Uterus (tissue), 4 donors: ENCODE results near the gene GNRHR. TPM values are rescaled to one million over a fixed set of nuclear protein-coding genes. Genes with fewer than 3 reads are reported as not detected.
"Not testable (repeated sequence)": the region's sequence is repeated elsewhere in the genome, so short reads cannot be mapped to it uniquely, and the experiment has no call there.

Source experiments
- DNase-seq, 2 donors: peaks; one replicate each; pipeline ENCODE4 v3.0.0-alpha.2; 2019 to 2020
- H3K27ac ChIP-seq, 2 donors: fragments of 200-600 bp; sonication (generic); 1 replicate in 1 of 2; 2 replicates in 1 of 2; pipeline ENCODE4 v1.5.1; 2016 to 2018
- H3K27me3 ChIP-seq, 2 donors: fragments of 200-600 bp; sonication (generic); one replicate each; pipeline ENCODE4 v1.5.1; 2018 to 2019; ENCODE audit warnings: control low read depth in 1 of 2
- H3K36me3 ChIP-seq, 2 donors: fragments of 200-600 bp; sonication (generic); one replicate each; pipeline ENCODE4 v1.5.1; 2019; ENCODE audit warnings: control low read depth in 1 of 2
- H3K4me1 ChIP-seq, 2 donors: fragments of 200-600 bp; sonication (generic); one replicate each; pipeline ENCODE4 v1.5.1; 2018 to 2019; ENCODE audit warnings: control low read depth in 1 of 2
- H3K4me3 ChIP-seq, 2 donors: fragments of 200-600 bp; sonication (generic); 1 replicate in 1 of 2; 2 replicates in 1 of 2; pipeline ENCODE4 v1.5.1; 2018 to 2019; ENCODE audit warnings: mild to moderate bottlenecking in 1 of 2
- H3K9me3 ChIP-seq, 2 donors: fragments of 200-600 bp; sonication (generic); one replicate each; pipeline ENCODE4 v1.5.1; 2019; ENCODE audit warnings: control low read depth in 1 of 2
- POLR2A ChIP-seq, 2 donors: fragments of 450-650 bp; IDR thresholded peaks; one replicate each; pipeline ENCODE4 v1.6.1; 2016; ENCODE audit warnings: antibody characterized with exemption in 2 of 2, mild to moderate bottlenecking in 1 of 2, moderate library complexity in 1 of 2
- intact Hi-C: fragments of 100-400 bp; cut with DNase I; formaldehyde crosslinking; loops from one replicate; pipeline ENCODE4 v1.15.1; 2023; ENCODE audit warnings: low total_unique reads
- total RNA-seq, 4 donors: library from RNA; depleted of rRNA in 3 of 4; stranded (reverse); fragments of >200 nt in 3 of 4; gene quantifications; one replicate each; pipeline versions ENCODE4 v1.1.0 to v1.2.4, GENCODE V29; 2014 to 2023
- TF ChIP-seq, protein P1 (sequence below), 4 experiments: fragments of 200-600 bp in 2 of 4; fragments of 450-650 bp in 2 of 4; sonication (generic) in 2 of 4; IDR thresholded peaks; one replicate each; pipeline ENCODE4 v1.5.1; 2016 to 2019; ENCODE audit warnings: antibody characterized with exemption in 4 of 4, mild to moderate bottlenecking in 2 of 4, moderate library complexity in 1 of 4
- donor health status: DM: yes; HTN: yes; CAD: no.

The GNRHR gene
- total RNA-seq, 4 donors from 2014 or later = not detected

GRCh38 chr4:67735325-67735724 lies 18.9 kb downstream of the GNRHR start:
- H3K9me3 ChIP-seq = no peaks in the 10 kb centered on the region
- H3K27me3 ChIP-seq = no peaks in the 10 kb centered on the region
- intact Hi-C loops = no loop called here
- TF ChIP-seq, protein P1, sequence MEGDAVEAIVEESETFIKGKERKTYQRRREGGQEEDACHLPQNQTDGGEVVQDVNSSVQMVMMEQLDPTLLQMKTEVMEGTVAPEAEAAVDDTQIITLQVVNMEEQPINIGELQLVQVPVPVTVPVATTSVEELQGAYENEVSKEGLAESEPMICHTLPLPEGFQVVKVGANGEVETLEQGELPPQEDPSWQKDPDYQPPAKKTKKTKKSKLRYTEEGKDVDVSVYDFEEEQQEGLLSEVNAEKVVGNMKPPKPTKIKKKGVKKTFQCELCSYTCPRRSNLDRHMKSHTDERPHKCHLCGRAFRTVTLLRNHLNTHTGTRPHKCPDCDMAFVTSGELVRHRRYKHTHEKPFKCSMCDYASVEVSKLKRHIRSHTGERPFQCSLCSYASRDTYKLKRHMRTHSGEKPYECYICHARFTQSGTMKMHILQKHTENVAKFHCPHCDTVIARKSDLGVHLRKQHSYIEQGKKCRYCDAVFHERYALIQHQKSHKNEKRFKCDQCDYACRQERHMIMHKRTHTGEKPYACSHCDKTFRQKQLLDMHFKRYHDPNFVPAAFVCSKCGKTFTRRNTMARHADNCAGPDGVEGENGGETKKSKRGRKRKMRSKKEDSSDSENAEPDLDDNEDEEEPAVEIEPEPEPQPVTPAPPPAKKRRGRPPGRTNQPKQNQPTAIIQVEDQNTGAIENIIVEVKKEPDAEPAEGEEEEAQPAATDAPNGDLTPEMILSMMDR (IDR thresholded peaks at IDR 0.05) = no peak
- TF ChIP-seq POLR2A (IDR thresholded peaks at IDR 0.05) = no peak
- DNase-seq = no peak
- no peak overlapping the region for H3K27ac ChIP-seq
- H3K4me1 ChIP-seq = no peaks in the 10 kb centered on the region
- no peak overlapping the region for H3K4me3 ChIP-seq
- no peaks in the 10 kb centered on the region for H3K36me3 ChIP-seq

DNA sequence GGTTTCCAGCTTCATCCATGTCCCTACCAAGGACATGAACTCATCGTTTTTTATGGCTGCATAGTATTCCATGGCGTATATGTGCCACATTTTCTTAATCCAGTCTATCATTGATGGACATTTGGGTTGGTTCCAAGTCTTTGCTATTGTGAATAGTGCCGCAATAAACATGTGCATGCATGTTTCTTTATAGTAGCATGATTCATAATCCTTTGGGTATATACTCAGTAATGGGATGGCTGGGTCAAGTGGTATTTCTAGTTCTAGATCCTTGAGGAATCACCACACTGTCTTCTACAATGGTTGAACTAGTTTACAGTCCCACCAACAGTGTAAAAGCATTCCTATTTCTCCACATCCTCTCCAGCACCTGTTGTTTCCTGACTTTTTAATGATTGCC lies 23.7 kb downstream of the GNRHR start:
- H3K27ac ChIP-seq, H3K36me3 ChIP-seq, H3K4me1 ChIP-seq, H3K4me3 ChIP-seq, intact Hi-C loops, H3K9me3 ChIP-seq, H3K27me3 ChIP-seq, DNase-seq: not testable (repeated sequence)

DNA sequence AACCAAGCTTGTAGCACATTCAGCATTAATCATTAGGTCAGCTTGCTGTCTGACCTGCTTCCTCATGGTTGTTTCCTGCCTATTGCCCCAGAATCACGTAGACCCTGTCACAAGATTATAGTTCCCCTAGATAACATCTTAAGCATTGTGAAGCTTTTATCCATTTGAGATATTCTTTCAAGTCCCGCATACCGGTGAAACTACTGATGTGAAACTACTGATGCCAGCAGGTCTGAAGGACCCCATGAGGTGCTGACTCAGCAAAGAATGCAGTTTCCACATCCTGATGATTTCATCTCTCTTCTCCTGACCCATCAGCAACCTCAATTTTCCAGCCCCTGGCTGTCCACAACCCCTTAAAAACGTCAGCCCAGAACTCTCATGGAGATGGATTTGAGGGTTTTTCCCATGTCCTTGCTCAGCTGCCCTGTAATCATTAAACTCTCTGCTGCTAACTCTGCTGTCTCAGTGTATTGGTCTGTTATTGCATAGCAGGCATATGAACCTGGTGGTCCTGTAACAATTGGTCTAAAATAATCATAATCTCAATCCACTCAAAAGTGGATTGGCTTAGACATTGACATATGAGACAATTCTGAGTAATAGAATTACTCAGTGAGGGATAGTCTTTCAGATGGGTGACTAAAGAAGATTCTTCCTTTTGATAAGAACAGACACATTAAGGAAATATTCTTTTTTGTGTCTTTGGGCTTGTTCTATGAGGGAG lies 26.9 kb downstream of the GNRHR start:
- Histone ChIP-seq H3K4me1 (no peaks in the 10 kb centered on the region), H3K9me3 (no peaks in the 10 kb centered on the region), H3K27me3 (no peaks in the 10 kb centered on the region), H3K4me3 (no peak overlapping the region), H3K27ac (no peak overlapping the region), H3K36me3 (no peaks in the 10 kb centered on the region)
- no peak for DNase-seq
- intact Hi-C loops = no loop called here
- TF ChIP-seq, protein P1 (IDR thresholded peaks at IDR 0.05) = no peak
- TF ChIP-seq POLR2A (IDR thresholded peaks at IDR 0.05) = no peak

- no peaks in the 10 kb centered on the region for H3K9me3 ChIP-seq
- no peak for TF ChIP-seq POLR2A (IDR thresholded peaks at IDR 0.05)
- TF ChIP-seq, protein P1 (IDR thresholded peaks at IDR 0.05) = no peak
- no peaks in the 10 kb centered on the region for H3K27me3 ChIP-seq
- H3K27ac ChIP-seq = no peak overlapping the region
- H3K4me3 ChIP-seq = no peak overlapping the region
- H3K4me1 ChIP-seq = no peaks in the 10 kb centered on the region
- H3K36me3 ChIP-seq = no peaks in the 10 kb centered on the region
- no peak for DNase-seq
- intact Hi-C loops = no loop called here
Measured at GRCh38 chr4:67725981-67726380, 28.2 kb downstream of the GNRHR start.

DNA sequence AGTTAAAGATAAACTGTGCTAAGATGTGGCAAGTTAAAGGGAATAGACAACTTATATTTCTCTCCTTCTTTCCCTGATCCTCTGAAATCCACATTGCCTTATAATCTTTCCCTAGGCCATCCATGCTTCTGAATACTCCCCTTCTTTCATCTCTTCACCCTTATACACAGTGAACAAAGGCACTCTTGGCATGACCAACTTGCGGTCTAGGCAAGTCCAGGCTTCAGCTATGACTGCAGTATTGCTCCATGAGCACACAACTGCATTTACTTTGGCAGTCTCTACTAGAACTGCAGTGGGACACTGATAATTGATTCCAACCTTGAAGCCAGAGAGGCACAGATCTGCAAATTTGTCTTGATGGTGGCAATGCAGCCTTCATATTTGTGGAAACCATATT lies 29.1 kb downstream of the GNRHR start:
- H3K4me3 ChIP-seq = no peak overlapping the region
- H3K27ac ChIP-seq = no peak overlapping the region
- H3K36me3 ChIP-seq = no peaks in the 10 kb centered on the region
- H3K27me3 ChIP-seq = no peaks in the 10 kb centered on the region
- H3K9me3 ChIP-seq = no peaks in the 10 kb centered on the region
- intact Hi-C loops = no loop called here
- H3K4me1 ChIP-seq = no peaks in the 10 kb centered on the region
- TF ChIP-seq POLR2A (IDR thresholded peaks at IDR 0.05) = no peak
- TF ChIP-seq, protein P1 (IDR thresholded peaks at IDR 0.05) = no peak
- DNase-seq = no peak

DNA sequence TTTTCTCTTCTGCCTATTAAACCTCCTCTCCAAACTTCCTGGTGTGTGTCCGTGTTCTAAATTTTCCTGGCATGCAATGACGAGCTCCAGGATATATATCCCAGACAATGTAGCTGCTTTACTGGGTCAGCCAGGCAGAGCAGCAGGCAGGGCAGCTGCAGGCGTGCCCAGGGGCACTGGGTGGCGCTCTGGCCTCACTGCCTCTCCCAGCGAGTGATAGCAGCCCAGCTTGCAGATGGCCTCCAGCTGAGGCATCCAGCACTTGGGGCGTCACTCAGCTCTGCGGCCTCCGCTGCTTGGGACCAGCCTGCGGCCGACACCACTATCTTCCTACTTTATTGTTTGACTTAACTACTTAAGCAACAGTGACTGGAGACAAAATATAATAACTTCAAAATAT lies 30.2 kb downstream of the GNRHR start:
- no peak for DNase-seq
- TF ChIP-seq, protein P1 (IDR thresholded peaks at IDR 0.05) = no peak
- no peak for TF ChIP-seq POLR2A (IDR thresholded peaks at IDR 0.05)
- intact Hi-C loops = no loop called here
- Histone ChIP-seq H3K27ac (no peak overlapping the region), H3K36me3 (no peaks in the 10 kb centered on the region), H3K9me3 (no peaks in the 10 kb centered on the region), H3K4me1 (no peaks in the 10 kb centered on the region), H3K4me3 (no peak overlapping the region), H3K27me3 (no peaks in the 10 kb centered on the region)
